HG02884 (cell line): ENCODE data around the gene PCYT2.
"Not testable (repeated sequence)": the region's sequence is repeated elsewhere in the genome, so short reads cannot be mapped to it uniquely, and the experiment has no call there.

ENCODE experiments used
- ATAC-seq: cut with Tn5 transposase; IDR thresholded peaks from one replicate; pipeline ENCODE4 v1.9.1; 2021; ENCODE audit warnings: mild to moderate bottlenecking, moderate library complexity; ENCODE audit not compliant: unreplicated experiment

Gene PCYT2

GRCh38 chr17:81911277-81911961, at the start of gene PCYT2:
TSS of gene PCYT2 (minus strand) at chr17:81911399. CDS start at chr17:81911355, 44 bp downstream.
- peak; percentile 70 for ATAC-seq

GRCh38 chr17:81960130-81960958, 49.1 kb upstream of the PCYT2 start:
- no peak for ATAC-seq

GRCh38 chr17:81959362-81960129, 48.3 kb upstream of the PCYT2 start:
- ATAC-seq: no peak

GRCh38 chr17:81958633-81959342, 47.6 kb upstream of the PCYT2 start:
- ATAC-seq: no peak

GRCh38 chr17:81957691-81958432, 46.7 kb upstream of the PCYT2 start:
- no peak for ATAC-seq

GRCh38 chr17:81956607-81957589, 45.7 kb upstream of the PCYT2 start:
- no peak for ATAC-seq

- ATAC-seq: no peak
Observed at GRCh38 chr17:81955756-81956544, 44.8 kb upstream of the PCYT2 start.

GRCh38 chr17:81955058-81955681, 44.0 kb upstream of the PCYT2 start:
- ATAC-seq: no peak

- no peak for ATAC-seq
Observed at GRCh38 chr17:81954131-81955057, 43.2 kb upstream of the PCYT2 start.

- not testable (repeated sequence) for ATAC-seq
Observed at GRCh38 chr17:81953443-81953842, 42.2 kb upstream of the PCYT2 start.

GRCh38 chr17:81952792-81953228, 41.6 kb upstream of the PCYT2 start:
- ATAC-seq: no peak

GRCh38 chr17:81951785-81952684, 40.8 kb upstream of the PCYT2 start:
- ATAC-seq: no peak

- no peak for ATAC-seq
Observed at GRCh38 chr17:81950501-81950900, 39.3 kb upstream of the PCYT2 start.

- ATAC-seq: no peak
Observed at GRCh38 chr17:81948635-81949378, 37.6 kb upstream of the PCYT2 start.

GRCh38 chr17:81947189-81947588, 36.0 kb upstream of the PCYT2 start, which contains the start of gene MYADML2:
TSS of gene MYADML2 (minus strand) at chr17:81947233. CDS start at chr17:81941741, 5,492 bp downstream.
- ATAC-seq: no peak
